Midbrain (tissue), 1 donor: ENCODE measurements around the gene NPC2.
A peak's percentile ranks its signal among the peaks of the same experiment; 100 is the strongest.

ENCODE experiments used
- DNase-seq: peaks from one replicate; lab custom pipeline; 2025; lab: John Stamatoyannopoulos, UW

The NPC2 gene

GRCh38 chr14:74503291-74503937 lies 10.3 kb upstream of the NPC2 start:
- no peak for DNase-seq

GRCh38 chr14:74502236-74503019 lies 9.3 kb upstream of the NPC2 start:
- peak; percentile 3 for DNase-seq

DNA sequence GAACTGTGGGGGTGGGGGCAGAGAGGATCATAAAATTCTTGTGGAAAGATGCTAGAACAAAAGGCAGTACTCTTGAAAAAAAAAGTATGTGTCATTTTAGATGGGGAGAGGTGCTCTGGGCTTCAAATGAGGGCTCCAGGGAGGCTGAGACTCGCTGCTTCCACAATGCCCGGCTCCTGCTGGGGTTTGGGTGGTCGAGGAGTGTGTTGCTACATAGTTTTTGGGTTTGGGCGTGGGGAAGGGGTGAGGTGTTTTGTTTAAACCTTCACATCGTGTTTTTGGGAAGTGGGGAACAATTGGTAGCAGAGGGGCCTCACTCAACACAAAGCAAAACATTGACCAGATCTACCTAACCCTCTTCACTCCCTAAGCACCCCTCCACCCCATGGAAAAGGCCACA lies 8.6 kb upstream of the NPC2 start:
- DNase-seq, result no peak

DNA sequence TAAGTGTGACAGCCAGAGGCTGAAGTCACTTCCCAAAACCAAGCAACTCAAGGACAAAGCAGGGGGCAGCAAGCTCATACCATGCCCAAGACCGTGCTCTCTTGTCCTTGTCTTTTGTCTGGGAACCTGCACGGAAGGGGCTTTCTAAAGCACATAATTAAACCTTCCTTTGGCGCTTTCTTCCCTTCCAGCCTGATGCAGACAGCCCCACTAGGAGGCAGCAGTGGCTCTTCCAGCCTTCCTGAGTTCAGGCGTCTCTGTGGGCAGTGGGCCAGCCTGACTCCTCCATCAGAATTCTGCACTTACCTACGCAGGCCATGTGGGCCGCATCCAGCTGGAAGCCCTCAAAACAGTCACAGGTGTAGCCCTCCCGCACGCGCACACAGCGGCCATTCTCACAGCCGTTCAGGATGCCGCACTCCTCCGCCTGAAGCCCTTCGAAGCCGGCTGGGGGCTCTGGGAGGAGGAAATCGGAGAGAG lies 8.1 kb upstream of the NPC2 start:
- peak; percentile 51 for DNase-seq

- DNase-seq, result no peak
Measured at GRCh38 chr14:74500417-74501134, 7.5 kb upstream of the NPC2 start.

DNA sequence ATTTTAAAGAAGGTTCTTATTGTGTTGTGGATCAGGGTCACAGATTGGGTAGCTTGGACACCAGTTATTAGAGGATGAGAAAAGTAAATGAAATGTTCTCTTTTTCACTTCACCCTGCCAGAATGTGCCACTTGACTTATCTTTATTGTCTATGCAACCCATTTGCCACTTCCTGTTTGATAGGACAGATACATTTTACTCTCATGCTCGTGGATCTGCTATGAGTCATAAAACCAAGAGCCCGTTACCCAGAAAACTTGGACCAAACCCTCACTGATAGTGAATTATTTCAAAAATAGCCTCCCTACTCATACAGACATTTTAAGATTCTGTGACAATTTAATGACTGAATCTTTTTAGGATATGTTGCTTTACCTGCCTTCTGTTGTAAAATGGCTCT lies 2.3 kb upstream of the NPC2 start:
- no peak for DNase-seq

DNA sequence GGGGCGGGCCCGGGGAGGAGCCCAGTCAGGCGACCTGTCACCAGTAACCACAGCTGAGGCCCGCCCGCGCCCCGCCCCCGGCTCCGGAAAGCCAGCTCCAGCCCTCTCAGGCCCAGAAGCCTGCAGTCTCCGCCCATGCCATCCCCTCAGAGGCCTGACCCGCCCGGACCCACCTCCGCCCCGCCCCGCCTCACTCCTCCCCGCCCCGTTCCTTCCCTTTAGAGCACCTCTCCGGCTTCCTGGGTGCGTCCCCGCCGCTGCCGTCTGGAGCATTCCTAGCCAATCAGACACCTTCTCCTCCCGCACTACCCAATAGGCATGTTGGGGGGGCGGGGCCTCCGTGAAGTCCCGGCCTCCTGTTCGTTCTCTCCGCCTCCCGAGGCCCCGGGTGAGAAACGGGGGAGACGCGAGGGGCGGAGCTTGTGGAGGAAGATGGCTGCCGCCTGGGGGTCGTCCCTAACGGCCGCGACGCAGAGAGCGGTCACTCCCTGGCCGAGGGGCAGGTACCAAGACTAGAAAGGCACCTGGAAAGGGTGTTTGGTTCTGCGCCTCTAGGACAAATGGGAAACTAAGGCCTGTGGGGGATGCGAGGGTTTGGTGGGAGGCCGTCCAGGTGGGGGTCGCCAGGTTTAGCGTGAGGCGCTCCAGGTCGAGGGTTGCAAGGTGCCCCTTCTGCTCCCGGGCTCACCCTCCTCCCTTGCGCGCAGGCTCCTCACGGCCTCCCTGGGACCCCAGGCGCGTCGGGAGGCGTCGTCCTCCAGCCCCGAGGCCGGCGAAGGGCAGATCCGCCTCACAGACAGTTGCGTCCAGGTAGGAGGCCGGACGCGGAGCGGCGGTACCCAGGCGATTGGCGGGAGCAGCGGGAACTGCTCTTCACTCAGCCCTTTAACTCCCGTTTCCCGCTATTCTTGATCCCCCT lies 497 bp upstream of the NPC2 start, which contains the start of gene ISCA2:
Gene ISCA2 (plus strand): TSS at position 423 of the 919 bp plus-strand sequence. CDS start 10 bp downstream, at position 433.
- DNase-seq, result peak; percentile 98

DNA sequence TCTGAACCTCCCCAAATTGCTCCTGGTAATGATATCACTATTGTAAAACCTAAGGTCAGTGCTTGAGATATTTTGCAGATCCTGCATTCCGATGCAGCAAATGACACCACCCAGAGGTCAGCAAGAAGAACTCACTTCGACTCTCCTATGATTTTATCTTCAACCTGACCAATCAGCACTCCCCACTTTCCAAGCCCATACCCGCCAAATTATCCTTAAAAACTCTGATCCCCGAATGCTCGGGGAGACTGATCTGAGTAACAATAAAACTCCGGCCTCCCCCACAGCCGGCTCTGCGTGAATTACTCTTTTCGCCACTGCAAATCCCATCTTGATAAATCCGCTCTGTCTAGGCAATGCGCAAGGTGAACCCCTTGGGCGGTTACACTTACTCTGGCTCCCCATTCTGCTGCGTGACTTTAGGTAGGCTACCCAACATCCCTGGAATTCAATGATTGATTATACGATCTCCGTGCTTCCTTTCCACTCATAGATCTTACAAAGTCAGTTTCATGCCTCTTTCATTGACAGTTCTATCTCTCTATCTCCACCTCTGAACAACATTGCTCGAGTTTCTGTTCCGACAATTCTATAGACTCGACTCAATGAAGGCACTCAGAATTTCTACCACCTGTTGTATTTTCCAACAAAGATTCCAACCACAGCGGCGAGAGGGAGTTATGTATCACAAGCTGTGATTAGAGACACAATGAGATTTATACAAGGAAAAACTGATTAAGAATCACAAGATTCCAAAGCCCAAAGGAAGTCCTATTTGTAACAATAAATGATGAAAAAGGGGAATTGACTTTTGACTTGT lies 939 bp downstream of the NPC2 start:
- peak; percentile 27 for DNase-seq

DNA sequence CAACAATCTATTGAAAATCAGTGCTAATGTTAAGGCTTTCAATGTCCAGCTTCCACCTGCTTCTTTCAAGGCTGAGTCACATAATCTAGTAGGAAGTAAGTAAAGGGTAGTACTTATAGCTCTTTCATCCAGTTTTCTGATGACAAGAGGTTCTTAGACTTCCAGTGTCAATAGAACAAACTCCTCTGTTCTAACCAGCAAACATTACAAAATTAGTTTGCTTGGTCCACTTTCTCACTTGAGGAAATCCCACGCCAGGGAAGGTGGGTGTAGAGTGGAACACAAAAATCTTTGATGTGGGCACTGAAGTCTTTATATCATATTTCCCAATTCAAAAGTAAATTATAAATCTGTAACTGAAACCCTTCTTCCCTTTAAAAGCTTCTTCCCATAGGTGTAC lies 2.6 kb downstream of the NPC2 start:
- no peak for DNase-seq

DNA sequence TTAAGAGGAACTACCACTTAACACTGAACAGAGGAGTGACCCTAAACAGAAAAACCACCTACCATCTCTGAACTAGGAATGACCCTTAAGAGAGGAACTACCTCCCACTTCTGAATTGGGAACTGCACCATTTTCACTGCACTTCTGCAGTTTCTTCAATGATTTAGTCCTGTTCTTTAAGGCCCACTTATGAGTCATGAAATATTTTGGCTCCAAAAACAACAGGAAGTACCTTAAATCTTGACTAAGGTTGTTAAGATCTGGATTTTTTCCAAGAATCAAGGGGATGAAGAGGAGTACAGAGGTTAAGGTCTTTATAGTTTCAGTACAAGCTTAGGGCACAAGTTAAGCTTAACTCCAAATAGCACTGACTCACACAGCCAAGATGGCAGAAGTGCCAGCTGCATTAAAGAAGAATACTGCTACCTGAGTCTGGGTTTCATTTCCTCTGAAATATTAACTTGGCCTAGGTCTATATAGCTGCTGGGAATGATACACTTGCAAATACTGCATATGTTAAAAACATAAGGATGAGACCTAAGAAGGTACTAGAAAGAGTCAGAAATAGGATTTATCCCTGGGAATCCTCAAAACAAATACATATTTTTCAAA lies 4.2 kb downstream of the NPC2 start:
- DNase-seq, result no peak

DNA sequence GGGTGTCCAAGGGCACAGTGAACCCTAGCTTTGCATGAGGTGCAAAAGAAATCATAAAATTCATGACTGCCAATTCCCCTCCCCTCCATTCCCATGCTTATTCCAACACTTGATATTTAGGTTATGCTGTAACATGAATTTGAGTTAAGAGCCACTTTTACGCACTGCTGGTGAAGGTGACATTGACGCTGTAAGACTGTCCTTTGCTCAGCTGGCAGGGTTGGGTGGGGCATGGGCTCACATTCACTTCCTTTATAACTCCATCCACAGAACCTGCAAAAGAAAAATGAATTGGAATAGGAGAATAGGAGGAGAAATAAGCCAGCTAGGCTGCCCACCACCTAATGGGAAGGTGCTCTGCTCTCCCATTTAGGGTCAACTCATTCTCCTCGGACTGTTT lies 6.9 kb downstream of the NPC2 start:
- no peak for DNase-seq

GRCh38 chr14:74483321-74483720 lies 9.8 kb downstream of the NPC2 start:
- no peak for DNase-seq

- DNase-seq, result no peak
Measured at GRCh38 chr14:74482571-74482970, 10.5 kb downstream of the NPC2 start.

DNA sequence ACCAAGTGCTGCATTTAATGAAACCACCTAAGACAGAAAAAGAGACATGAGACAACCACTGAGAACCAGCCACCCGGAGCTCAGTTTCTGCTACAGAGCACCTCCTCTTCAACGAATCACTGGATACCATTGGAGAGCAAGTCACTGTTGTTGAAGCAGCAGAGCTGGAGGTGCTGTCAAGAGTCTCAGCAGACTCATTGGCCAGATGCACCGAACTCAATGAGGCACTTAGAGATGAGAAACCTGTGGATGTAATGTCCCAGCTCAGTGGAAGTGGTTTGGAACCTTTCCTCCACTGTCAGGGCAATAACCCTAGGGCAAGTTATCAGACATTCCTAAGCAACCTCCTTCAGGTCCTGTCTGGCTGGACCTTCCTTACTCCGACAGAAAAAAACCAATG lies 13.1 kb downstream of the NPC2 start:
- no peak for DNase-seq

DNA sequence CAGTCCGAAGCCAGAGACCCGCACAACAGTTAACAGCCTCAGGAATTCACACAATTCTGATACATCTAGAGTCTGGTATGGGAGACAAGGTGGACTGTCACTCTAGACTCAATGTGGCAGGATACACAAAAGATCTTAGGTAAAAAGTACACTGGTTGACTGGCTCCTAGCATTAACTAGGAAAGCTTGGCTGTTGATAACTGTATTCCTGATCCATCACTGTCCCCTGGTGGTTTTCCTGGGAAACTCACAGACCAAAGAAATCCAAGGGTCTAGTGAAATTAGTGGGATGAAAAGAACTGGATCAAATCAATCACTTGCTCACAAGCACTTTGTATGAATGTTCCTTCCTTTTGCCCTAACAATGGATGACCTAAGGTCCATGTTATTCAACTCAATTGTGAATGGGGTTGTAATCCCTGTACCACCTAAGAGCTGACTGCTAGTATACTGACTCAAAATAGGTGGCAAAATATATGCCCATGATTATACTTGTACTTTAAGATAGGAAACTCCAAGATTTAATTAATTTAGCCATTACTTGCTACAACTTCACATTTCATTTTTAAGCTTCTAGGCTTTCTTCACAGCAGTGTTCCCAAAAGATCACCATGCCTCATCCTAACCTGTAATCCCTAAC lies 14.0 kb downstream of the NPC2 start:
- peak; percentile 49 for DNase-seq

DNA sequence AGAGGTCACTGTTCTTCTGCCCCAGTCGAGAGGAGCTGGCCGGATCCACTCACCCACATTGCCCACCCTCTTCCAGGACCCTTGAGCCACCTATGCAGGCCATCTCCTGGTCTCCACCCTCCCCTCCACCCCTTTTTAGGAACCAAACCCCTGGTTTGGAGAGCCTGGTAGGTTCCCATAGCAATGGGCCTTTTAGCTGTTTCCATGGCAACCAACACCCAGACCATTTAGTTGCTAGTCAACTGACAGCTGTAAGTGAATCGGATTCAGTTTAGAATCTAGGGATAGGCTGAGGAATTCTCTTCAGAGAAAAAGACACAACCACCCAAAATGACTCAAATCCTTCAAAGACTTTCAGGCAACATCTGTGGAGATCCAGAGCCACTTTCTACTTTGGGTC lies 16.5 kb downstream of the NPC2 start:
- DNase-seq, result no peak

GRCh38 chr14:74476107-74476506 lies 17.0 kb downstream of the NPC2 start:
- DNase-seq, result peak; percentile 7

- DNase-seq, result no peak
Measured at GRCh38 chr14:74475678-74476077, 17.4 kb downstream of the NPC2 start.

GRCh38 chr14:74474376-74474775 lies 18.7 kb downstream of the NPC2 start:
- DNase-seq, result no peak

GRCh38 chr14:74472601-74473000 lies 20.5 kb downstream of the NPC2 start:
- DNase-seq, result no peak
